Parathyroid adenoma (tissue), 2 donors: ENCODE measurements around the gene CGN.

Source experiments
- H2AFZ ChIP-seq: fragments of 300-600 bp; sonication (generic); one replicate; pipeline ENCODE4 v1.7.0; 2017; ENCODE audit warnings: antibody characterized with exemption, mild to moderate bottlenecking
- H3K27ac ChIP-seq: fragments of 300-600 bp; sonication (generic); one replicate; pipeline ENCODE4 v1.7.0; 2017
- H3K27me3 ChIP-seq: fragments of 300-600 bp; sonication (generic); one replicate; pipeline ENCODE4 v1.7.0; 2017; ENCODE audit warnings: low read length; ENCODE audit not compliant: control insufficient read depth, insufficient read depth
- H3K36me3 ChIP-seq: fragments of 300-600 bp; sonication (generic); one replicate; pipeline ENCODE4 v1.7.0; 2017; ENCODE audit warnings: low read length; ENCODE audit not compliant: control insufficient read depth, insufficient read depth
- H3K4me1 ChIP-seq: fragments of 300-600 bp; sonication (generic); one replicate; pipeline ENCODE4 v1.7.0; 2017; ENCODE audit warnings: control low read depth
- H3K4me2 ChIP-seq: fragments of 300-600 bp; sonication (generic); one replicate; pipeline ENCODE4 v1.7.0; 2017; ENCODE audit warnings: low read length
- H3K4me3 ChIP-seq: fragments of 300-600 bp; sonication (generic); one replicate; pipeline ENCODE4 v1.7.0; 2017; ENCODE audit warnings: low read depth, low read length
- H3K79me2 ChIP-seq: fragments of 300-600 bp; sonication (generic); one replicate; pipeline ENCODE4 v1.7.0; 2017; ENCODE audit warnings: control low read depth
- H3K9ac ChIP-seq: fragments of 300-600 bp; sonication (generic); one replicate; pipeline ENCODE4 v1.7.0; 2017; ENCODE audit warnings: mild to moderate bottlenecking
- H3K9me3 ChIP-seq: fragments of 300-600 bp; sonication (generic); one replicate; pipeline ENCODE4 v1.7.0; 2017; ENCODE audit warnings: low read length; ENCODE audit not compliant: control insufficient read depth
- CTCF ChIP-seq: fragments of 300-600 bp; sonication (generic); IDR thresholded peaks from one replicate; pipeline ENCODE4 v1.7.0; 2017; ENCODE audit warnings: antibody characterized with exemption, mild to moderate bottlenecking
- donor health status: primary hyperparathyroidism.

The CGN gene

GRCh38 chr1:151578941-151579340 lies 67.8 kb downstream of the CGN start:
- H3K36me3 ChIP-seq: no peaks in the 10 kb centered on the region
- H3K79me2 ChIP-seq: no peaks in the 10 kb centered on the region
- H3K27me3 ChIP-seq: no peaks in the 10 kb centered on the region
- no peak overlapping the region for H3K4me3 ChIP-seq
- H3K9me3 ChIP-seq: no peaks in the 10 kb centered on the region
- H3K4me2 ChIP-seq: no peak overlapping the region
- H3K4me1 ChIP-seq: peaks cover 18% of the 10 kb centered on the region
- H3K27ac ChIP-seq: no peak overlapping the region
- no peak overlapping the region for H2AFZ ChIP-seq
- TF ChIP-seq CTCF: no peak
- no peak overlapping the region for H3K9ac ChIP-seq

- Histone ChIP-seq H3K27ac (no peak overlapping the region), H3K4me1 (peaks cover 22% of the 10 kb centered on the region), H3K27me3 (no peaks in the 10 kb centered on the region), H3K9ac (no peak overlapping the region), H2AFZ (no peak overlapping the region), H3K36me3 (no peaks in the 10 kb centered on the region), H3K4me3 (no peak overlapping the region), H3K9me3 (no peaks in the 10 kb centered on the region), H3K4me2 (no peak overlapping the region), H3K79me2 (no peaks in the 10 kb centered on the region)
- TF ChIP-seq CTCF: no peak
These were observed 68.4 kb downstream of the CGN start for GRCh38 chr1:151579436-151580225.

- no peak for TF ChIP-seq CTCF
- H3K36me3 ChIP-seq: no peaks in the 10 kb centered on the region
- peak overlapping the region; percentile 80 for H3K27ac ChIP-seq
- no peak overlapping the region for H3K4me3 ChIP-seq
- H3K9me3 ChIP-seq: no peaks in the 10 kb centered on the region
- no peak overlapping the region for H3K4me2 ChIP-seq
- H2AFZ ChIP-seq: no peak overlapping the region
- no peak overlapping the region for H3K9ac ChIP-seq
- peaks cover 13% of the 10 kb centered on the region for H3K4me1 ChIP-seq
- H3K27me3 ChIP-seq: no peaks in the 10 kb centered on the region
- no peaks in the 10 kb centered on the region for H3K79me2 ChIP-seq
These were observed 70.3 kb downstream of the CGN start for GRCh38 chr1:151581451-151581850.

GRCh38 chr1:151581921-151582320 lies 70.7 kb downstream of the CGN start:
- Histone ChIP-seq H3K4me2 (no peak overlapping the region), H3K27me3 (no peaks in the 10 kb centered on the region), H3K36me3 (no peaks in the 10 kb centered on the region), H3K27ac (peak overlapping the region; percentile 80), H3K4me1 (peaks cover 13% of the 10 kb centered on the region), H3K79me2 (no peaks in the 10 kb centered on the region), H3K9ac (no peak overlapping the region), H3K9me3 (no peaks in the 10 kb centered on the region), H3K4me3 (no peak overlapping the region), H2AFZ (no peak overlapping the region)
- TF ChIP-seq CTCF: no peak

GRCh38 chr1:151583796-151584195 lies 72.6 kb downstream of the CGN start:
- Histone ChIP-seq H3K9me3 (no peaks in the 10 kb centered on the region), H3K4me2 (peak overlapping the region; percentile 24), H3K4me3 (no peak overlapping the region), H3K27ac (no peak overlapping the region), H3K27me3 (no peaks in the 10 kb centered on the region), H2AFZ (no peak overlapping the region), H3K4me1 (peaks cover 10% of the 10 kb centered on the region), H3K79me2 (no peaks in the 10 kb centered on the region), H3K36me3 (no peaks in the 10 kb centered on the region), H3K9ac (no peak overlapping the region)
- no peak for TF ChIP-seq CTCF
